IPS DF 4.7 (cell line): ENCODE measurements around the gene RRAS.

Experiments
- DNase-seq: peaks from one replicate; pipeline ENCODE4 v3.0.0-alpha.2; 2013; ENCODE audit warnings: low spot score; ENCODE audit errors: extremely low read depth

RRAS gene

GRCh38 chr19:49595819-49596404, 44.0 kb downstream of the RRAS start:
- no peak for DNase-seq

- DNase-seq = no peak
These were observed 44.7 kb downstream of the RRAS start for GRCh38 chr19:49594993-49595818.

GRCh38 chr19:49594157-49594992, 45.6 kb downstream of the RRAS start:
- DNase-seq = no peak

- DNase-seq = no peak
These were observed 46.5 kb downstream of the RRAS start for GRCh38 chr19:49593233-49594113.

- no peak for DNase-seq
These were observed 47.3 kb downstream of the RRAS start for GRCh38 chr19:49592486-49593232.

GRCh38 chr19:49591731-49592485, 48.0 kb downstream of the RRAS start:
- no peak for DNase-seq

- DNase-seq = no peak
These were observed 48.8 kb downstream of the RRAS start, which contains the start of gene PRR12 for GRCh38 chr19:49590971-49591730. PRR12 (plus strand) TSS chr19:49591182; CDS start chr19:49591655, 473 bp downstream.

GRCh38 chr19:49590071-49590970, 49.6 kb downstream of the RRAS start:
- DNase-seq = peak; percentile 96

- no peak for DNase-seq
These were observed 50.4 kb downstream of the RRAS start for GRCh38 chr19:49589502-49589905.

- DNase-seq = no peak
These were observed 51.4 kb downstream of the RRAS start for GRCh38 chr19:49588365-49589122.

GRCh38 chr19:49587227-49587626, 52.7 kb downstream of the RRAS start:
- DNase-seq = no peak
